Measurements from ENCODE around the gene COL12A1. TPM values are rescaled to one million over a fixed set of nuclear protein-coding genes. Genes with fewer than 3 reads are reported as not detected.

COL12A1 gene
- total and polyA plus RNA-seq, 2 experiments from 2014 or later: 9.2 to 49.0 TPM

DNA sequence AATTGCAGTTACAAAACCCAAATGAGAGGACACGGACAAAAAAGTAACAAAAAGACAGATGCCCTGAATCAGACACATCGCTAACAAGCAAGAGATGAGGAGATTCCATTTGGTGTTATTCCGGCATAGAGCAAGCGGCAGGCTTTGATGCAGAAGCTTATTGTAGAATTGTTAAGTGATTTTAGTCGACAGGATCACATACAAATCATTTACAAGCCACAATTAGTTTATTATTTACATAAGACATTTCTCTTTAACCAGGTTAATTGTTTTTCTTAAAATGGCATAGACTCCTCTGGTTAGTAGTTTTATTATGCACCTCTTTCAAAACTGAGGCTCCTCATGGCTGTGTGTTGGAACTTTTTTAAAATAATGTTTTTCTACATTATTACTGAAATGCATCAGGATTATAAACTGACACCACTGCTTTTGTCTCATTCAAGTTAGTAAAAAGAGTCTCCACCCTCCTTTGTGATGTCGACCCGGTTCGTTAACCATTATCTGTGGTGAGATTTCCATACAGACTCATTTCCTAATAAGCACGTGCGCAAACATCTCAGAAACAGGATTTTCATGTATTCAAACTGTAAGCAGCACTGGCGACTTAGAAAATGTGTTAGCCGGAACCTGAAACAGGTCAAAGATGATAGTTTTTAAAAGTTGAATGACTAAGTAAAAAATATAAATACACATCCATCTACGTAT lies 119.8 kb downstream of the COL12A1 start:
- DNase-seq (ENCODE audit: low spot score): no peak
- Histone ChIP-seq H2AFZ (peak overlapping the region; percentile 50), H3K27ac (no peak overlapping the region), H3K4me3 (no peak overlapping the region), H3K27me3 (no peaks in the 10 kb centered on the region), H3K4me1 (ENCODE audit: insufficient read depth) (peaks cover 13% of the 10 kb centered on the region), H4K20me1 (ENCODE audit: insufficient read depth, poor library complexity, severe bottlenecking) (no peaks in the 10 kb centered on the region), H3K9me3 (ENCODE audit: low read depth) (no peaks in the 10 kb centered on the region), H3K9me2 (replicated peaks; ENCODE audit: insufficient read depth) (no peaks in the 10 kb centered on the region), H3K36me3 (replicated peaks; ENCODE audit: insufficient read depth, low read depth) (no peaks in the 10 kb centered on the region), H3K79me2 (no peaks in the 10 kb centered on the region), H3K4me2 (peak overlapping the region; percentile 75)
- WGBS (ENCODE audit: low lambda C conversion rate, missing lambda C conversion rate): 83% methylated on average over 13 of the region's 13 CpGs
- TF ChIP-seq, protein P1, sequence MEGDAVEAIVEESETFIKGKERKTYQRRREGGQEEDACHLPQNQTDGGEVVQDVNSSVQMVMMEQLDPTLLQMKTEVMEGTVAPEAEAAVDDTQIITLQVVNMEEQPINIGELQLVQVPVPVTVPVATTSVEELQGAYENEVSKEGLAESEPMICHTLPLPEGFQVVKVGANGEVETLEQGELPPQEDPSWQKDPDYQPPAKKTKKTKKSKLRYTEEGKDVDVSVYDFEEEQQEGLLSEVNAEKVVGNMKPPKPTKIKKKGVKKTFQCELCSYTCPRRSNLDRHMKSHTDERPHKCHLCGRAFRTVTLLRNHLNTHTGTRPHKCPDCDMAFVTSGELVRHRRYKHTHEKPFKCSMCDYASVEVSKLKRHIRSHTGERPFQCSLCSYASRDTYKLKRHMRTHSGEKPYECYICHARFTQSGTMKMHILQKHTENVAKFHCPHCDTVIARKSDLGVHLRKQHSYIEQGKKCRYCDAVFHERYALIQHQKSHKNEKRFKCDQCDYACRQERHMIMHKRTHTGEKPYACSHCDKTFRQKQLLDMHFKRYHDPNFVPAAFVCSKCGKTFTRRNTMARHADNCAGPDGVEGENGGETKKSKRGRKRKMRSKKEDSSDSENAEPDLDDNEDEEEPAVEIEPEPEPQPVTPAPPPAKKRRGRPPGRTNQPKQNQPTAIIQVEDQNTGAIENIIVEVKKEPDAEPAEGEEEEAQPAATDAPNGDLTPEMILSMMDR (IDR thresholded peaks at IDR 0.05; ENCODE audit: poor library complexity): no peak
- TF ChIP-seq EZH2 (IDR thresholded peaks at IDR 0.05; ENCODE audit: borderline replicate concordance) (no peak), EZH2phosphoT487 (IDR thresholded peaks at IDR 0.05; ENCODE audit: low read depth, severe bottlenecking, unreplicated experiment) (no peak)

DNA sequence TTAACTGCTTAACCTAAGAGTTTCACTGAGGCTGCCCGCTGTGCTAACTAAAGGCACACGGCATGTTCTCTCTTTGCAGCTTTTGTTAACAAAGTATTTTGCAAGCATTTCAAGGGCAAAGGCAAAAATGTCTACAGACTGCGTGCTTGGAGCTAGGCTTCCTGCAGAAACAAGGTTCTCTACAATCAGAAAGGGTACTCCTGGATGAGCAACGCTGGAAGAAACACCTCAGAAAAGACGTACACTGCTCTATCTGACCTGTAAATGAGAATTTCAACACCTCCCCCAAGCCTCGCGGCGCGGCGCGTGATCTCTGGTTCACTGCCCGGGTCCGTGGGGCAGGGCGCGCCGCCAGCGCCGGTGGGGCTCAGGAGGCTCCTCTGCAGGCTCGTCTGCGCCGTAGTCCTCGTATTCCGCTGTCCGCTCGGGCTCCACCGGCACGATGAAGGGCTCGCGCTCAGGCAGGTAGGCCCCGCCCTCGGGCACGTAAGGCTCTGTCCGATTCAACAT lies 120.9 kb downstream of the COL12A1 start:
- Histone ChIP-seq H3K79me2 (no peaks in the 10 kb centered on the region), H3K27me3 (no peaks in the 10 kb centered on the region), H4K20me1 (ENCODE audit: insufficient read depth, poor library complexity, severe bottlenecking) (no peaks in the 10 kb centered on the region), H3K9me2 (replicated peaks; ENCODE audit: insufficient read depth) (no peaks in the 10 kb centered on the region), H2AFZ (peak overlapping the region; percentile 50), H3K4me3 (peak overlapping the region; percentile 24), H3K4me1 (ENCODE audit: insufficient read depth) (peaks cover 3% of the 10 kb centered on the region), H3K4me2 (peak overlapping the region; percentile 75), H3K9me3 (ENCODE audit: low read depth) (no peaks in the 10 kb centered on the region), H3K27ac (peak overlapping the region; percentile 3), H3K36me3 (replicated peaks; ENCODE audit: insufficient read depth, low read depth) (no peaks in the 10 kb centered on the region)
- peak; percentile 76 for DNase-seq (ENCODE audit: low spot score)
- TF ChIP-seq EZH2phosphoT487 (IDR thresholded peaks at IDR 0.05; ENCODE audit: low read depth, severe bottlenecking, unreplicated experiment): no peak
- no peak for TF ChIP-seq EZH2 (IDR thresholded peaks at IDR 0.05; ENCODE audit: borderline replicate concordance)
- TF ChIP-seq, protein P1 (IDR thresholded peaks at IDR 0.05; ENCODE audit: poor library complexity): no peak
- 22% methylated on average over 33 of the region's 33 CpGs for WGBS (ENCODE audit: low lambda C conversion rate, missing lambda C conversion rate)

DNA sequence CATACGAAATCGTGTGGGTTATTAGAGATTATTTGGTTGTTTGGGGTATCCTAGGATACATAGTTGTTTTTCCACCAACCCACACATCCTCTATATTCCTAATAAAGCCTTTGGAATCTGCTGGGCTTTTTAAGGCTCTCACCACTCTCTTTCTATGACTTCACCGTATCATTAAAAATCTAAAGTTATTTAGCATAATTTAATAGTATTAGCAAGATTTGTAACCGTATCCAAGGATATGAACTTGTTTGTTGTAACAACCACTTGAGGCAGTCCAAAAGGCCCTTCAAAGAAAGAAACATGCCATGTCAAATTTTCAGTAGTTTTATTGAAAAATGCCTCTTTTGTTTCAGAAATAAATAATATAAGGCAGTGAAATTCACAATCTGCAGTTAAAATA lies 121.8 kb downstream of the COL12A1 start:
- Histone ChIP-seq H3K4me1 (ENCODE audit: insufficient read depth) (no peaks in the 10 kb centered on the region), H3K9me3 (ENCODE audit: low read depth) (no peaks in the 10 kb centered on the region), H4K20me1 (ENCODE audit: insufficient read depth, poor library complexity, severe bottlenecking) (no peaks in the 10 kb centered on the region), H3K79me2 (no peaks in the 10 kb centered on the region), H3K27me3 (no peaks in the 10 kb centered on the region), H3K36me3 (replicated peaks; ENCODE audit: insufficient read depth, low read depth) (no peaks in the 10 kb centered on the region), H2AFZ (no peak overlapping the region), H3K9me2 (replicated peaks; ENCODE audit: insufficient read depth) (no peaks in the 10 kb centered on the region), H3K4me3 (no peak overlapping the region), H3K27ac (no peak overlapping the region), H3K4me2 (peak overlapping the region; percentile 75)
- no peak for DNase-seq (ENCODE audit: low spot score)
- TF ChIP-seq EZH2 (IDR thresholded peaks at IDR 0.05; ENCODE audit: borderline replicate concordance) (no peak), EZH2phosphoT487 (IDR thresholded peaks at IDR 0.05; ENCODE audit: low read depth, severe bottlenecking, unreplicated experiment) (no peak)
- TF ChIP-seq, protein P1 (IDR thresholded peaks at IDR 0.05; ENCODE audit: poor library complexity): no peak
- 95% methylated on average over 4 of the region's 4 CpGs for WGBS (ENCODE audit: low lambda C conversion rate, missing lambda C conversion rate)
